ENCODE data around the gene CERS6.

DNA sequence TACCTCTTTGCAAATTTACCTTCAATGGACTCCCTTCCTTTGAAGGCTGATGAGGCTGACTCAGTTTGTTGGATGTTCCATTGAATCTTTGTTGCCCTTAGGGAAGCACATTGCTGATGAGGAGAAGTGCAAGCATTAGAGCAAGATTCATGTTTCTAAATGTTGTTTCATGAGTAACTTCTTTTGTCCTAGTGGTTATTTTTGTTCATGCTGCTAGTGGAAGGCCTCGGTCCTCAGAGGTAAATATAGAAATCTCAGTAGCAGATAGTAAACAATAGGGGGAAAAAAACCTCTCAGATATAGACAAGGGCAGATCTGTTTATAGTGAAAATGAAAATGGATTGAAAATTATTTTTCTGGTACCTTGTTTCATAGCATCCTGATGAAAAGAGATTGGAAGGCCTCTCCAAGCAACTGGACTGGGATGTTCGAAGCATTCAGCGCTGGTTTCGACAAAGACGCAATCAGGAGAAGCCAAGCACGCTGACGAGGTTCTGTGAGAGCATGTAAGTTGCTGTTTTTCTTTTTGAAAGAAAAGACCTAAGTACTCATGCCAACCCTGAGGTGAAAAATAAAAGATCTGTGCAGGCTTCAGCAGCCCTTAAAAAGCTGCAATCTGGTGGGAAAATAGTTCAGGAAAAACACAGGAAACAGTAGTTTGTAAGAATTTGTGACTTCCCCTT, 104.9 kb downstream of the CERS6 start:
- TF ChIP-seq, protein P1, sequence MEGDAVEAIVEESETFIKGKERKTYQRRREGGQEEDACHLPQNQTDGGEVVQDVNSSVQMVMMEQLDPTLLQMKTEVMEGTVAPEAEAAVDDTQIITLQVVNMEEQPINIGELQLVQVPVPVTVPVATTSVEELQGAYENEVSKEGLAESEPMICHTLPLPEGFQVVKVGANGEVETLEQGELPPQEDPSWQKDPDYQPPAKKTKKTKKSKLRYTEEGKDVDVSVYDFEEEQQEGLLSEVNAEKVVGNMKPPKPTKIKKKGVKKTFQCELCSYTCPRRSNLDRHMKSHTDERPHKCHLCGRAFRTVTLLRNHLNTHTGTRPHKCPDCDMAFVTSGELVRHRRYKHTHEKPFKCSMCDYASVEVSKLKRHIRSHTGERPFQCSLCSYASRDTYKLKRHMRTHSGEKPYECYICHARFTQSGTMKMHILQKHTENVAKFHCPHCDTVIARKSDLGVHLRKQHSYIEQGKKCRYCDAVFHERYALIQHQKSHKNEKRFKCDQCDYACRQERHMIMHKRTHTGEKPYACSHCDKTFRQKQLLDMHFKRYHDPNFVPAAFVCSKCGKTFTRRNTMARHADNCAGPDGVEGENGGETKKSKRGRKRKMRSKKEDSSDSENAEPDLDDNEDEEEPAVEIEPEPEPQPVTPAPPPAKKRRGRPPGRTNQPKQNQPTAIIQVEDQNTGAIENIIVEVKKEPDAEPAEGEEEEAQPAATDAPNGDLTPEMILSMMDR (IDR thresholded peaks at IDR 0.05) = no peak
- no peak for TF ChIP-seq POLR2A (IDR thresholded peaks at IDR 0.05)

All from body of pancreas (tissue), 4 donors.